GM13976 (cell line): ENCODE data around the gene NPRL2.
A peak's percentile ranks its signal among the peaks of the same experiment; 100 is the strongest.

Experiments used
- DNase-seq: peaks from one replicate; pipeline ENCODE4 v3.0.0; 2012; ENCODE audit warnings: low spot score
- in situ Hi-C: fragments of 300-500 bp; cut with MboI; formaldehyde crosslinking; loops from one replicate; pipeline ENCODE4 v1.12.0; 2022; ENCODE audit warnings: low sequenced_read_pairs, mixed read lengths, inconsistent platforms; ENCODE audit not compliant: unreplicated experiment
- TF ChIP-seq, protein P1 (sequence below): IDR thresholded peaks from 2 replicates; pipeline ENCODE4 v1.5.1; 2012; ENCODE audit warnings: borderline replicate concordance, mild to moderate bottlenecking; ENCODE audit not compliant: insufficient read depth; ENCODE audit errors: extremely low read depth, missing control alignments, control extremely low read depth

The NPRL2 gene

GRCh38 chr3:50300681-50301254 lies 49.8 kb downstream of the NPRL2 start:
- in situ Hi-C loops: no loop called here
- no peak for DNase-seq
- TF ChIP-seq, protein P1, sequence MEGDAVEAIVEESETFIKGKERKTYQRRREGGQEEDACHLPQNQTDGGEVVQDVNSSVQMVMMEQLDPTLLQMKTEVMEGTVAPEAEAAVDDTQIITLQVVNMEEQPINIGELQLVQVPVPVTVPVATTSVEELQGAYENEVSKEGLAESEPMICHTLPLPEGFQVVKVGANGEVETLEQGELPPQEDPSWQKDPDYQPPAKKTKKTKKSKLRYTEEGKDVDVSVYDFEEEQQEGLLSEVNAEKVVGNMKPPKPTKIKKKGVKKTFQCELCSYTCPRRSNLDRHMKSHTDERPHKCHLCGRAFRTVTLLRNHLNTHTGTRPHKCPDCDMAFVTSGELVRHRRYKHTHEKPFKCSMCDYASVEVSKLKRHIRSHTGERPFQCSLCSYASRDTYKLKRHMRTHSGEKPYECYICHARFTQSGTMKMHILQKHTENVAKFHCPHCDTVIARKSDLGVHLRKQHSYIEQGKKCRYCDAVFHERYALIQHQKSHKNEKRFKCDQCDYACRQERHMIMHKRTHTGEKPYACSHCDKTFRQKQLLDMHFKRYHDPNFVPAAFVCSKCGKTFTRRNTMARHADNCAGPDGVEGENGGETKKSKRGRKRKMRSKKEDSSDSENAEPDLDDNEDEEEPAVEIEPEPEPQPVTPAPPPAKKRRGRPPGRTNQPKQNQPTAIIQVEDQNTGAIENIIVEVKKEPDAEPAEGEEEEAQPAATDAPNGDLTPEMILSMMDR: no peak

DNA sequence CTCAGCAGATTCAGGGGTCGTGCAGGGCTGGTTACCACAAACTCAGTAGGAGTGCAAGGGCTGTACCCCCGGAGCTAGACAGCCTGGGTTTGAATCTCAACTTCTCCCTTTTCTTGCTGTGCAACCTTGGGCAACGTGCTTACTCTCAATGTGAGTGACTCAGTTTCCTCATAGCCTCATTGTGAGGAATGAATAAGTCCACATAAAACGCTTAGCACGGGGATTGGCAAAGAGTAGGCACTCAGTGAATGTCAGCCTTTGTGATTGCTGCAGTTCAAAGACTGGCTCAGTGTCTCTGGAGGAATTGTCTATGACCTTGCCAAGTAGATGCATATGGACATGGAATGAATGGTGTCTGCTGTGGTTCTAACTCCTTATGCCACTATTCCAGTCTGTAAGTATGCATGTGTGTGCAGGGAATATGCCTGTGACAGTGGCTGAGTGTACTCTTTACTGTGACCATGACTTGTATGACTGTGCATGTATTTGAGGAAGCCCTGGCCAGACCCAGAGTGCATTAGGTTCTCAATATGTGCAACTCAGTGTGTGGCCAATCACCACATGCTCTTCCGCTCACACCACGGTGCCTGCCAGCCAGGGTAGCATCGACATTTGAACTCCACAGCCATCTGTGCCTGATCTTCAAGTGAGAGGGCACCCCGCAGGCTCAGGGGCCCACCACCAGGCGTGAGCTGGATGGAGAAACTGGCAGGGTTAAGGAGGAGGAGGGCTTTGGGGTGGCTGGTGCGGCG lies 50.5 kb downstream of the NPRL2 start:
- TF ChIP-seq, protein P1: no peak
- in situ Hi-C loops: no loop called here
- DNase-seq: no peak

GRCh38 chr3:50299638-50299928 lies 51.0 kb downstream of the NPRL2 start:
- TF ChIP-seq, protein P1: no peak
- no peak for DNase-seq
- in situ Hi-C loops: no loop called here

GRCh38 chr3:50298836-50299637 lies 51.5 kb downstream of the NPRL2 start, which contains the start of the genes HYAL3 and NAA80:
Gene HYAL3, minus strand, starts transcription at chr3:50299405. Its CDS starts 3,803 bp downstream, at chr3:50295602.
Gene NAA80, minus strand, starts transcription at chr3:50299405. Its CDS starts 1,942 bp downstream, at chr3:50297463.
- DNase-seq: peak; percentile 99
- TF ChIP-seq, protein P1: peak; percentile 36

GRCh38 chr3:50297896-50298725 lies 52.5 kb downstream of the NPRL2 start:
- in situ Hi-C loops: no loop called here
- TF ChIP-seq, protein P1: no peak
- DNase-seq: no peak

More at GRCh38 chr3:50298836-50299637, 51.5 kb downstream of the NPRL2 start, which contains the start of the genes HYAL3 and NAA80:
- in situ Hi-C loops: no loop called here

DNA sequence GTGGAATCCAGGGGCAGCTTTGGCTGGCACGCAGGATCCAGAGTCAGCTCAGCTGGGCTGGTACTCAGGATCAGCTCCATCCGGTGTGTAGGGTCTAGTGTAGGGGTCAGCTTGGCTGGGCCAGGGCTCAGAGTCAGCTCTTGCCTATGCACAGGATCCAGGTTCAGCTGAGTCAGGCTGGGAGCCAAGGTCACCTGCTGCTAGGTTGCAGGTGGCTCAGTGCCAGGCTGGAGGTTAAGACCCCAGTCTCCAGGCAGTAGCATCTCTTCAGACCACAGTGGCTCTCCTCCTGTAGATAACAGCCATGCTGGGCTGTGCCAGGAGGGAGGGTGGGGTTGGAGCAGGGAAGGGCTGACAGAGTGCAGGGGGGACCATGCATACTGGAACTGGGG lies 53.2 kb downstream of the NPRL2 start:
- TF ChIP-seq, protein P1: no peak
- in situ Hi-C loops: no loop called here
- no peak for DNase-seq
